ENCODE data around the gene DNAJC15. TPM values are rescaled to one million over a fixed set of nuclear protein-coding genes. Genes with fewer than 3 reads are reported as not detected.

Gene DNAJC15
- total and polyA plus RNA-seq, 2 of the 8 experiments (the other 6 are each of a cell fraction or from before 2014, with no cell fraction given) = 5.8 to 20.8 TPM

DNA sequence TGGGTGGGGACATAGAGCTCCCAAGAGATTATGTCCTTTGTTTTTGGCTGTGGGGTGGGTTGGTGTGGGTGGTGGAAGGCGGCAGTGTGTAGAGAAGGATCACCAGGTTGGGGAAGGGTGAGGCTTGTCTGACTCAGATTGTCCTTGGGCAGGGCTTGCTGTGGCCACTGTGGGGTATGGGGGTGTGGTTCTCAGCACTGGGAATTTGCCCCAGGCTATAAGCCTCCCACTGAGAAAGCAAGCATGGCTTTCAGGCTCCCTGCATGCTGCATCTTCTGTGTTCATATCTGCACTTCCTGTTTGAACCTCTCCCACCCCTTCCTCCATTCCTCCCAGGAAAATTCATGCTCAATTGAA, 34.9 kb downstream of the DNAJC15 start:
- CTCF ChIA-PET (ENCODE audit: partially characterized antibody) = interaction anchor here (0.6 to 2.1 kb wide), 3 partner anchors 12 to 68 kb away, joined by 3 to 5 read pairs (median 4); partner anchors contain the start of gene DNAJC15
- Histone ChIP-seq H4K91ac (replicated peaks; ENCODE audit: insufficient read length, low read length) (no peak overlapping the region), H4K8ac (ENCODE audit: extremely low read depth, insufficient read depth, low read length) (no peak overlapping the region), H3K4me3 (ENCODE audit: extremely low read depth in 1 of 4, insufficient read depth in 2 of 4, low read depth in 3 of 4, low read length in 4 of 4) (no peak overlapping the region), H3K9me3 (ENCODE audit: insufficient read depth in 2 of 2, low read depth in 1 of 2, low read length in 1 of 2) (peaks cover 0 to 2% of the 10 kb centered on the region in 2 experiments; a peak in 1 of 4 replicates), H2AFZ (ENCODE audit: low read length) (no peak overlapping the region), H3K79me2 (ENCODE audit: control insufficient read depth in 1 of 2, insufficient read depth in 2 of 2, low read length in 2 of 2) (peaks cover 0 to 29% of the 10 kb centered on the region in 2 experiments; a peak in 1 of 4 replicates), H3K9ac (replicated peaks in 1 of 4; ENCODE audit: extremely low read depth in 1 of 4, low read depth in 3 of 4, low read length in 3 of 4) (no peak overlapping the region), H3K23me2 (ENCODE audit: low read depth, low read length) (no peaks in the 10 kb centered on the region), H3K36me3 (ENCODE audit: control insufficient read depth in 2 of 4, insufficient read depth in 4 of 4, low read length in 3 of 4) (no peaks in the 10 kb centered on the region), H2BK5ac (ENCODE audit: low read depth, low read length) (no peak overlapping the region), H3K14ac (ENCODE audit: insufficient read length) (no peak overlapping the region), H3K18ac (ENCODE audit: extremely low read depth, low read length) (peak overlapping the region; percentile 87; the same call in 1 of the 2 replicates), H3K4me2 (ENCODE audit: insufficient read depth in 1 of 2, low read depth in 2 of 2, low read length in 2 of 2) (no peak overlapping the region), H3K79me1 (ENCODE audit: low read depth, low read length) (no peaks in the 10 kb centered on the region), H3K4ac (replicated peaks; ENCODE audit: insufficient read length, low read depth, low read length) (no peak overlapping the region), H4K5ac (ENCODE audit: insufficient read length, low read depth, low read length) (no peak overlapping the region), H3K4me1 (replicated peaks in 1 of 4; ENCODE audit: control insufficient read depth in 3 of 4, insufficient read depth in 4 of 4, low read length in 3 of 4) (peaks cover 0 to 13% (median 8%) of the 10 kb centered on the region in 4 experiments; a peak in 6 of 7 replicates), H4K20me1 (replicated peaks in 1 of 2; ENCODE audit: control insufficient read depth in 1 of 2, insufficient read depth in 2 of 2, low read length in 2 of 2) (no peaks in the 10 kb centered on the region), H2BK15ac (ENCODE audit: low read length) (no peak overlapping the region), H3K27me3 (replicated peaks in 1 of 4; ENCODE audit: control insufficient read depth in 3 of 4, extremely low read depth in 1 of 4, insufficient read depth in 3 of 4, low read length in 3 of 4) (peaks cover 0 to 9% (median 1%) of the 10 kb centered on the region in 4 experiments; a peak in 4 of 7 replicates), H2AK5ac (ENCODE audit: low read depth, low read length) (0 out of 2 replicates have a peak overlapping the region, but pooled peaks have one; percentile 18), H2BK120ac (replicated peaks; ENCODE audit: low read depth, low read length) (no peak overlapping the region), H3K27ac (ENCODE audit: low read depth, low read length) (no peak overlapping the region), H3K56ac (replicated peaks; ENCODE audit: insufficient read length, low read depth, low read length) (no peak overlapping the region), H2BK20ac (ENCODE audit: low read length) (no peak overlapping the region), H3K23ac (ENCODE audit: insufficient read length) (no peak overlapping the region), H2BK12ac (ENCODE audit: low read depth, low read length) (0 out of 2 replicates have a peak overlapping the region, but pooled peaks have one; percentile 39)
- DNase-seq (ENCODE audit: low read depth in 1 of 2, low spot score in 2 of 2) (no peak), FAIRE-seq (no peak)
- TF ChIP-seq RXRA (IDR thresholded peaks at IDR 0.05; ENCODE audit: insufficient read depth, low read depth, low read length) = no peak
- no peak for TF ChIP-seq YY1 (IDR thresholded peaks at IDR 0.05; ENCODE audit: low read depth, low read length)
- no peak for TF ChIP-seq SIX5 (IDR thresholded peaks at IDR 0.05; ENCODE audit: low read depth, low read length)
- TF ChIP-seq ATF3 (IDR thresholded peaks at IDR 0.05; ENCODE audit: insufficient read depth, low read depth, low read length) = no peak
- no peak for TF ChIP-seq RAD21 (IDR thresholded peaks at IDR 0.05 in 1 of 2, conservative IDR thresholded peaks at IDR 0.05 in 1 of 2; ENCODE audit: low read depth in 2 of 2, low read length in 2 of 2)
- TF ChIP-seq GTF2F1 (IDR thresholded peaks at IDR 0.05; ENCODE audit: borderline replicate concordance, low read depth, low read length) = no peak
- TF ChIP-seq KDM1A (IDR thresholded peaks at IDR 0.05; ENCODE audit: borderline replicate concordance, low read length) = no peak
- POLR2A ChIA-PET (ENCODE audit: partially characterized antibody) = interaction anchor here (0.6 to 0.9 kb wide), 3 partner anchors 12 to 25 kb away, joined by 3 to 4 read pairs (median 4); no protein-coding TSS in a partner anchor
- WGBS, 2 experiments (ENCODE audit: extremely low coverage in 1 of 2, insufficient coverage in 1 of 2, insufficient read length in 1 of 2, insufficient replicate concordance in 2 of 2, low coverage in 1 of 2, low lambda C conversion rate in 2 of 2, missing lambda C conversion rate in 1 of 2) = 85% methylated on average over 1 of the region's 1 CpG; no CpG with 5 or more reads in 1 of the 2 experiments
